DND-41 (cell line): Measurements from ENCODE around the gene HRG.

ENCODE experiments used
- ATAC-seq: fragments of 200-7000 bp; cut with Tn5 transposase; 3 replicates; pipeline ENCODE4 v1.9.1; 2021; ENCODE audit warnings: low read depth; ENCODE audit not compliant: insufficient read depth
- DNase-seq: peaks from one replicate; pipeline ENCODE4 v3.0.0-alpha.2; 2020
- H2AFZ ChIP-seq: 2 replicates; pipeline ENCODE4 v1.6.0; 2012; ENCODE audit warnings: low read depth, low read length
- H3K27ac ChIP-seq: 2 replicates; pipeline ENCODE4 v1.5.1; 2012; ENCODE audit warnings: low read length, inconsistent platforms
- H3K27me3 ChIP-seq: fragments of 200-600 bp; sonication (generic); 2 replicates; pipeline ENCODE4 v1.6.0; 2012; ENCODE audit warnings: low read length, mild to moderate bottlenecking, inconsistent platforms; ENCODE audit not compliant: insufficient read depth, poor library complexity
- H3K36me3 ChIP-seq: 2 replicates; pipeline ENCODE4 v1.5.1; 2012; ENCODE audit warnings: low read length, inconsistent platforms; ENCODE audit not compliant: insufficient read depth
- H3K4me1 ChIP-seq: 2 replicates; pipeline ENCODE4 v1.5.1; 2012; ENCODE audit warnings: mild to moderate bottlenecking, low read length; ENCODE audit not compliant: insufficient read depth
- H3K4me2 ChIP-seq: 2 replicates; pipeline ENCODE4 v1.6.0; 2012; ENCODE audit warnings: mild to moderate bottlenecking, moderate library complexity, low read length, inconsistent platforms; ENCODE audit not compliant: insufficient read depth
- H3K4me3 ChIP-seq, 2 experiments: fragments of 200-600 bp in 1 of 2; shearing (Covaris generic) in 1 of 2; 2 replicates each; pipeline ENCODE4 v1.5.1; 2012 to 2016; ENCODE audit warnings: inconsistent platforms in 2 of 2, low read length in 2 of 2, mild to moderate bottlenecking in 2 of 2, low read depth in 1 of 2, moderate library complexity in 1 of 2
- H3K79me2 ChIP-seq: 2 replicates; pipeline ENCODE4 v1.6.0; 2012; ENCODE audit warnings: low read length, inconsistent platforms; ENCODE audit not compliant: insufficient read depth
- H3K9ac ChIP-seq: 2 replicates; pipeline ENCODE4 v1.6.0; 2012; ENCODE audit warnings: low read depth, mild to moderate bottlenecking, inconsistent platforms, low read length, moderate library complexity
- H3K9me3 ChIP-seq: 2 replicates; pipeline ENCODE4 v1.5.1; 2012; ENCODE audit warnings: low read length, moderate library complexity, mild to moderate bottlenecking, inconsistent platforms; ENCODE audit not compliant: insufficient read depth, severe bottlenecking
- H4K20me1 ChIP-seq: 2 replicates; pipeline ENCODE4 v1.6.0; 2012; ENCODE audit warnings: low read length; ENCODE audit not compliant: insufficient read depth
- EZH2 ChIP-seq: IDR thresholded peaks from 3 replicates; pipeline ENCODE4 v1.6.1; 2012; ENCODE audit warnings: borderline replicate concordance, low read depth, mild to moderate bottlenecking, moderate library complexity, low read length, inconsistent platforms; ENCODE audit not compliant: severe bottlenecking
- TF ChIP-seq, protein P1 (sequence below): IDR thresholded peaks from 2 replicates; pipeline ENCODE4 v1.5.1; 2012; ENCODE audit warnings: borderline replicate concordance, low read length, moderate library complexity, mild to moderate bottlenecking; ENCODE audit not compliant: poor library complexity, severe bottlenecking; ENCODE audit errors: extremely low read depth

Gene HRG

DNA sequence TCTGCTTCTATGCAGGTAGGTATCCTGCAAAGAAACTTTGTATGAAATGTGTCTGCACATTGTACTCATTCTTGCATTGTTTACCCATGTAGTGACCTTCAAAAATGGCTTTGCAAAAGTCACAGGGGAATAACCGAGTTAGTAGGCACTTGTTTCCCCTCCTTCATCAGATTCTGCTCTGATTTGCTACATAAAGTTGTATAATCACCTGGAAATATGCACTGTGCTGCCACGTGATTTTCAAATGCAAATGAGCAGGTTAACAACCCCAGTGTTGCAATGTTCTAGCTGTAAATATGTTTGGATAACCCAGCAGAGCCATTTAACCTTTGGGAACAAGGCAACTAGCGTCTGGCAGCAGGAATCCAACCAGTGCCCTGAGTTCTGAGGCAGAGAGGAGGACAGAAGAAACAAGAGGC lies 51.2 kb downstream of the HRG start, which contains the start of gene KNG1:
Gene KNG1, plus strand, starts transcription at position 321 of the 419 bp plus-strand sequence. CDS start 184 bp downstream, outside the sequence.
- Histone ChIP-seq H3K79me2 (no peaks in the 10 kb centered on the region), H3K27ac (no peak within 1 kb of the TSS), H3K4me2 (no peak within 1 kb of the TSS), H3K4me1 (no peaks in the 10 kb centered on the region), H3K36me3 (no peaks in the 10 kb centered on the region), H3K4me3 (no peak within 1 kb of the TSS), H2AFZ (no peak within 1 kb of the TSS), H3K9ac (no peak within 1 kb of the TSS), H3K9me3 (no peaks in the 10 kb centered on the region), H4K20me1 (no peaks in the 10 kb centered on the region), H3K27me3 (peaks cover 9% of the 10 kb centered on the region)
- TF ChIP-seq EZH2 = no peak
- TF ChIP-seq, protein P1, sequence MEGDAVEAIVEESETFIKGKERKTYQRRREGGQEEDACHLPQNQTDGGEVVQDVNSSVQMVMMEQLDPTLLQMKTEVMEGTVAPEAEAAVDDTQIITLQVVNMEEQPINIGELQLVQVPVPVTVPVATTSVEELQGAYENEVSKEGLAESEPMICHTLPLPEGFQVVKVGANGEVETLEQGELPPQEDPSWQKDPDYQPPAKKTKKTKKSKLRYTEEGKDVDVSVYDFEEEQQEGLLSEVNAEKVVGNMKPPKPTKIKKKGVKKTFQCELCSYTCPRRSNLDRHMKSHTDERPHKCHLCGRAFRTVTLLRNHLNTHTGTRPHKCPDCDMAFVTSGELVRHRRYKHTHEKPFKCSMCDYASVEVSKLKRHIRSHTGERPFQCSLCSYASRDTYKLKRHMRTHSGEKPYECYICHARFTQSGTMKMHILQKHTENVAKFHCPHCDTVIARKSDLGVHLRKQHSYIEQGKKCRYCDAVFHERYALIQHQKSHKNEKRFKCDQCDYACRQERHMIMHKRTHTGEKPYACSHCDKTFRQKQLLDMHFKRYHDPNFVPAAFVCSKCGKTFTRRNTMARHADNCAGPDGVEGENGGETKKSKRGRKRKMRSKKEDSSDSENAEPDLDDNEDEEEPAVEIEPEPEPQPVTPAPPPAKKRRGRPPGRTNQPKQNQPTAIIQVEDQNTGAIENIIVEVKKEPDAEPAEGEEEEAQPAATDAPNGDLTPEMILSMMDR = no peak
- no peak for ATAC-seq
- no peak for DNase-seq

DNA sequence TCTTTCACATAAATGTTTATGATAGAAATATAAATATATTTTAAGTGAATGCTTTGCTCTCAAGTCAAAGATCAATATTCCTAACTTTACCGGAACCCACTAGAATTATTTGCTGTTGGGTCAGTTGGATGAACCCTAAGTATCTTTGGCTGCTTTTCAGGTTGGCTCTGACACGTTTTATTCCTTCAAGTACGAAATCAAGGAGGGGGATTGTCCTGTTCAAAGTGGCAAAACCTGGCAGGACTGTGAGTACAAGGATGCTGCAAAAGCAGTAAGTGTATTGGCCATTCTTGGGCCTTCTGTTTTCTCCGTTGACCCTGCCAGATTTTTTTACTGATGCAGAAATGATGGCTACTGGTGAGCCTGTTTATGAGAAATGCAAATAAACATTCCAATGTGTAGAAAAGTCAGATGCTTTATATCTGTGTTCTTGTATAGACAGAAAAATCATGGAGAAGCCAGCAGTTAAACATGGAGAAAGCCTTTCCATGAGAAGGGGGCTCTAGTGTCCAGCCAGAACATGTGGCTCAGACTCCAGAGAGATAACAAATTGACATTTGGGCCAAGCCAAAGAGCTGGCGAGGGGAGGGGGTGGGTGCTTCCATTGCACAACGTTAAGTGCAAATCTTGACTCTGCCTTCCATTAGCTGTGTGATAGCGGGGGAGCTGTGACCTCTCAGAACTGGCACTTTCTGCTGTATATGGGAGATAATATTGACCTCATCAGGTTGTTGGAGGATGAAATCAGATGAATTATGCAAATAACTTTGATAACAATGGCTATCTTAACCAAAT lies 54.3 kb downstream of the HRG start:
- DNase-seq = no peak
- no peak overlapping the region for H3K4me2 ChIP-seq
- H3K4me3 ChIP-seq = no peak overlapping the region
- H2AFZ ChIP-seq = no peak overlapping the region
- H3K36me3 ChIP-seq = no peaks in the 10 kb centered on the region
- no peaks in the 10 kb centered on the region for H4K20me1 ChIP-seq
- H3K9me3 ChIP-seq = no peaks in the 10 kb centered on the region
- peaks cover 4% of the 10 kb centered on the region for H3K27me3 ChIP-seq
- TF ChIP-seq, protein P1 = no peak
- no peak for TF ChIP-seq EZH2
- no peak overlapping the region for H3K27ac ChIP-seq
- no peaks in the 10 kb centered on the region for H3K79me2 ChIP-seq
- no peak overlapping the region for H3K9ac ChIP-seq
- H3K4me1 ChIP-seq = no peaks in the 10 kb centered on the region
- ATAC-seq = no peak

DNA sequence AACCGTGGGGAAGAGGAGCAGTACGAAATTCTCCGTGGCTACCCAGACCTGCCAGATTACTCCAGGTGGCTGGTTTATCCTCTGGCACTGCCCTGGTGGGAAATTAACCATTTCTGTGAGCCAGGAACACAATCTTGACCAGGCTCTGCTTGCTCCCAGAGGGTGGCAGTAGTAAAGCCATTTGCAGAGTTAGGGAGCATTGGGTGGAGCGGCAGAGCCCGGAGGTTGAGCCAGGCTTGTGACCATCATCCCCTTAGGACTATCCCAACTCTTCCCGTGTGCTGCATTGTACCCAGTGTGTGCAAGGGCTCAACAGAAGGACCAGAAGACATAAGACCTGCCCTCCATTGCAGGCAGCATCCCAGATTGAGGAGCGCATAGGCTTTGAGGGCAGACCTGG lies 56.6 kb downstream of the HRG start:
- Histone ChIP-seq H3K4me1 (no peaks in the 10 kb centered on the region), H3K27ac (no peak overlapping the region), H4K20me1 (no peaks in the 10 kb centered on the region), H3K9me3 (no peaks in the 10 kb centered on the region), H2AFZ (no peak overlapping the region), H3K4me3 (no peak overlapping the region), H3K36me3 (no peaks in the 10 kb centered on the region), H3K27me3 (peaks cover 4% of the 10 kb centered on the region), H3K9ac (no peak overlapping the region), H3K79me2 (no peaks in the 10 kb centered on the region), H3K4me2 (no peak overlapping the region)
- DNase-seq (no peak), ATAC-seq (no peak)
- no peak for TF ChIP-seq EZH2
- TF ChIP-seq, protein P1 = no peak
